WTC11 (cell line): ENCODE results near the gene SLC27A5. TPM values are rescaled to one million over a fixed set of nuclear protein-coding genes. Genes with fewer than 3 reads are reported as not detected.

Experiments
- ELF4 ChIP-seq: sonication (generic); formaldehyde crosslinking; IDR thresholded peaks from 2 replicates; pipeline ENCODE4 v1.8.1; 2022; ENCODE audit warnings: low read depth, mild to moderate bottlenecking, moderate library complexity, missing genetic modification reagents
- FOXJ3 ChIP-seq: sonication (generic); formaldehyde crosslinking; IDR thresholded peaks from 2 replicates; pipeline ENCODE4 v1.9.0; 2021; ENCODE audit warnings: missing genetic modification reagents, mild to moderate bottlenecking, borderline replicate concordance
- GABPB1 ChIP-seq: sonication (generic); formaldehyde crosslinking; IDR thresholded peaks from 2 replicates; pipeline ENCODE4 v1.8.1; 2023; ENCODE audit warnings: mild to moderate bottlenecking, missing genetic modification reagents
- NFE2L1 ChIP-seq: sonication (generic); formaldehyde crosslinking; IDR thresholded peaks from 2 replicates; pipeline ENCODE4 v1.8.1; 2023; ENCODE audit warnings: missing genetic modification reagents
- SOX15 ChIP-seq: fragments of 250-450 bp; sonication (Bioruptor Pico); IDR thresholded peaks from 2 replicates; pipeline ENCODE4 v1.9.0; 2021; ENCODE audit warnings: mild to moderate bottlenecking
- SP1 ChIP-seq: sonication (generic); formaldehyde crosslinking; conservative IDR thresholded peaks from 2 replicates; pipeline ENCODE4 v1.8.1; 2022; ENCODE audit warnings: missing genetic modification reagents
- ZBTB21 ChIP-seq: sonication (generic); formaldehyde crosslinking; IDR thresholded peaks from 2 replicates; pipeline ENCODE4 v1.8.1; 2023; ENCODE audit warnings: mild to moderate bottlenecking, missing genetic modification reagents, borderline replicate concordance
- ZNF121 ChIP-seq: sonication (generic); formaldehyde crosslinking; IDR thresholded peaks from 2 replicates; pipeline ENCODE4 v1.8.0; 2023; ENCODE audit warnings: missing genetic modification reagents
- ZNF219 ChIP-seq: sonication (generic); formaldehyde crosslinking; IDR thresholded peaks from 2 replicates; pipeline ENCODE4 v1.8.0; 2023; ENCODE audit warnings: missing genetic modification reagents, mild to moderate bottlenecking, borderline replicate concordance
- ZNF317 ChIP-seq: sonication (generic); formaldehyde crosslinking; IDR thresholded peaks from 2 replicates; pipeline ENCODE4 v1.8.1; 2023; ENCODE audit warnings: low read depth, mild to moderate bottlenecking, moderate library complexity, missing genetic modification reagents, borderline replicate concordance
- ZNF416 ChIP-seq: fragments of 250-450 bp; sonication (Bioruptor Pico); IDR thresholded peaks from 2 replicates; pipeline ENCODE4 v1.9.0; 2021; ENCODE audit warnings: mild to moderate bottlenecking, inconsistent platforms
- ZNF512 ChIP-seq: sonication (generic); formaldehyde crosslinking; IDR thresholded peaks from 2 replicates; pipeline ENCODE4 v1.8.1; 2022; ENCODE audit warnings: missing genetic modification reagents, borderline replicate concordance
- total RNA-seq: library from RNA; stranded (reverse); gene quantifications from 3 replicates; pipeline ENCODE4 v1.2.3, GENCODE V29; 2021
- TF ChIP-seq, protein P1 (sequence below): sonication (generic); formaldehyde crosslinking; IDR thresholded peaks from 2 replicates; pipeline ENCODE4 v1.8.1; 2023; ENCODE audit warnings: mild to moderate bottlenecking, missing genetic modification reagents
- TF ChIP-seq, protein P2 (sequence below): sonication (generic); formaldehyde crosslinking; IDR thresholded peaks from 2 replicates; pipeline ENCODE4 v1.8.1; 2022; ENCODE audit warnings: low read depth, missing genetic modification reagents, borderline replicate concordance
- TF ChIP-seq, protein P3 (sequence below): sonication (generic); formaldehyde crosslinking; IDR thresholded peaks from 2 replicates; pipeline ENCODE4 v1.8.0; 2023; ENCODE audit warnings: mild to moderate bottlenecking, missing genetic modification reagents
- TF ChIP-seq, protein P4 (sequence below): sonication (generic); formaldehyde crosslinking; IDR thresholded peaks from 2 replicates; pipeline ENCODE4 v1.8.0; 2022; ENCODE audit warnings: missing genetic modification reagents
- TF ChIP-seq, protein P5 (sequence below): fragments of 250-450 bp; sonication (Bioruptor Pico); IDR thresholded peaks from 2 replicates; pipeline ENCODE4 v1.9.0; 2021; ENCODE audit warnings: mild to moderate bottlenecking
- TF ChIP-seq, protein P6 (sequence below): sonication (generic); formaldehyde crosslinking; IDR thresholded peaks from 2 replicates; pipeline ENCODE4 v1.8.1; 2022; ENCODE audit warnings: low read depth, mild to moderate bottlenecking, moderate library complexity, missing genetic modification reagents, borderline replicate concordance
- TF ChIP-seq, protein P7 (sequence below): fragments of 250-450 bp; sonication (Bioruptor Pico); conservative IDR thresholded peaks from 2 replicates; pipeline ENCODE4 v1.9.0; 2021; ENCODE audit warnings: mild to moderate bottlenecking

Gene SLC27A5
- total RNA-seq, 1 experiment from 2014 or later, result 21.9 TPM

DNA sequence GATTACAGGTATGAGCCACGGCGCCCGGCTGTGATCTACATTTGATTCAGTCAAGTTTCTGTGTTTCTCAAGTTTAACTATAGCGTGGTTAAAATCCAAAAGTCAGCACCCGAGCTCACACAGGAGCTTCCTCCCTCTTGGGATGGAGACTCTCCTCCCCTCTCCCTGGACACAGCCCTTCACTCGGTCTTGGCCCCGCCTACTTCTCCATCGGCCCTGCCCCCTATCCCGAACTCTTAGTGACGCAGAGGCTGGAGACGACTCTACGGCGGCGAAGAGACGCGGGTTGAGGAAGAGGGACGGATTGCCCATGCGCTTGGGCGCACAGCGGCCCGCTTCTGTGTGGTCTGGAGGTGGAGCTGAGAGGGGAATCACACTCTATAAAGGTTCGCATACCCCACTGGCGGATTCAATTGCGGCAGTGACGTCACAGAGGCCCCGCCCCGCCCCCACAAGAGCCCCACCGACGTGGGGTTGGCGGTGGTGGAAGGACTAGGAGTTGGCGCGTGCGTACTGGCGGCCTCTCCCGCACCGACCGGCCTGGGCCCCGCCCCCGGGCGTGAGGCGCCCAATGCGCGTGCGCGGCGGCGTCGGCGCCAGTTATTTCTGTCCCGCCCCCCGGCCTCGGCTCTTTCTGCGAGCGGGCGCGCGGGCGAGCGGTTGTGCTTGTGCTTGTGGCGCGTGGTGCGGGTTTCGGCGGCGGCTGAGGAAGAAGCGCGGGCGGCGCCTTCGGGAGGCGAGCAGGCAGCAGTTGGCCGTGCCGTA lies 32.2 kb upstream of the SLC27A5 start, which contains the start of gene TRIM28 (continued):
- no peak for TF ChIP-seq ZNF219
- TF ChIP-seq ZNF416, result peak; percentile 85; the same call in 1 of the 2 replicates
- TF ChIP-seq, protein P1, sequence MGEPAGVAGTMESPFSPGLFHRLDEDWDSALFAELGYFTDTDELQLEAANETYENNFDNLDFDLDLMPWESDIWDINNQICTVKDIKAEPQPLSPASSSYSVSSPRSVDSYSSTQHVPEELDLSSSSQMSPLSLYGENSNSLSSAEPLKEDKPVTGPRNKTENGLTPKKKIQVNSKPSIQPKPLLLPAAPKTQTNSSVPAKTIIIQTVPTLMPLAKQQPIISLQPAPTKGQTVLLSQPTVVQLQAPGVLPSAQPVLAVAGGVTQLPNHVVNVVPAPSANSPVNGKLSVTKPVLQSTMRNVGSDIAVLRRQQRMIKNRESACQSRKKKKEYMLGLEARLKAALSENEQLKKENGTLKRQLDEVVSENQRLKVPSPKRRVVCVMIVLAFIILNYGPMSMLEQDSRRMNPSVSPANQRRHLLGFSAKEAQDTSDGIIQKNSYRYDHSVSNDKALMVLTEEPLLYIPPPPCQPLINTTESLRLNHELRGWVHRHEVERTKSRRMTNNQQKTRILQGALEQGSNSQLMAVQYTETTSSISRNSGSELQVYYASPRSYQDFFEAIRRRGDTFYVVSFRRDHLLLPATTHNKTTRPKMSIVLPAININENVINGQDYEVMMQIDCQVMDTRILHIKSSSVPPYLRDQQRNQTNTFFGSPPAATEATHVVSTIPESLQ (CRISPR knock-in tag), result no peak
- no peak for TF ChIP-seq ELF4 (CRISPR knock-in tag)
- TF ChIP-seq, protein P2, sequence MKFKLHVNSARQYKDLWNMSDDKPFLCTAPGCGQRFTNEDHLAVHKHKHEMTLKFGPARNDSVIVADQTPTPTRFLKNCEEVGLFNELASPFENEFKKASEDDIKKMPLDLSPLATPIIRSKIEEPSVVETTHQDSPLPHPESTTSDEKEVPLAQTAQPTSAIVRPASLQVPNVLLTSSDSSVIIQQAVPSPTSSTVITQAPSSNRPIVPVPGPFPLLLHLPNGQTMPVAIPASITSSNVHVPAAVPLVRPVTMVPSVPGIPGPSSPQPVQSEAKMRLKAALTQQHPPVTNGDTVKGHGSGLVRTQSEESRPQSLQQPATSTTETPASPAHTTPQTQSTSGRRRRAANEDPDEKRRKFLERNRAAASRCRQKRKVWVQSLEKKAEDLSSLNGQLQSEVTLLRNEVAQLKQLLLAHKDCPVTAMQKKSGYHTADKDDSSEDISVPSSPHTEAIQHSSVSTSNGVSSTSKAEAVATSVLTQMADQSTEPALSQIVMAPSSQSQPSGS (CRISPR knock-in tag), result no peak
- TF ChIP-seq, protein P3, sequence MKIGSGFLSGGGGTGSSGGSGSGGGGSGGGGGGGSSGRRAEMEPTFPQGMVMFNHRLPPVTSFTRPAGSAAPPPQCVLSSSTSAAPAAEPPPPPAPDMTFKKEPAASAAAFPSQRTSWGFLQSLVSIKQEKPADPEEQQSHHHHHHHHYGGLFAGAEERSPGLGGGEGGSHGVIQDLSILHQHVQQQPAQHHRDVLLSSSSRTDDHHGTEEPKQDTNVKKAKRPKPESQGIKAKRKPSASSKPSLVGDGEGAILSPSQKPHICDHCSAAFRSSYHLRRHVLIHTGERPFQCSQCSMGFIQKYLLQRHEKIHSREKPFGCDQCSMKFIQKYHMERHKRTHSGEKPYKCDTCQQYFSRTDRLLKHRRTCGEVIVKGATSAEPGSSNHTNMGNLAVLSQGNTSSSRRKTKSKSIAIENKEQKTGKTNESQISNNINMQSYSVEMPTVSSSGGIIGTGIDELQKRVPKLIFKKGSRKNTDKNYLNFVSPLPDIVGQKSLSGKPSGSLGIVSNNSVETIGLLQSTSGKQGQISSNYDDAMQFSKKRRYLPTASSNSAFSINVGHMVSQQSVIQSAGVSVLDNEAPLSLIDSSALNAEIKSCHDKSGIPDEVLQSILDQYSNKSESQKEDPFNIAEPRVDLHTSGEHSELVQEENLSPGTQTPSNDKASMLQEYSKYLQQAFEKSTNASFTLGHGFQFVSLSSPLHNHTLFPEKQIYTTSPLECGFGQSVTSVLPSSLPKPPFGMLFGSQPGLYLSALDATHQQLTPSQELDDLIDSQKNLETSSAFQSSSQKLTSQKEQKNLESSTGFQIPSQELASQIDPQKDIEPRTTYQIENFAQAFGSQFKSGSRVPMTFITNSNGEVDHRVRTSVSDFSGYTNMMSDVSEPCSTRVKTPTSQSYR (CRISPR knock-in tag), result no peak
- TF ChIP-seq, protein P4, sequence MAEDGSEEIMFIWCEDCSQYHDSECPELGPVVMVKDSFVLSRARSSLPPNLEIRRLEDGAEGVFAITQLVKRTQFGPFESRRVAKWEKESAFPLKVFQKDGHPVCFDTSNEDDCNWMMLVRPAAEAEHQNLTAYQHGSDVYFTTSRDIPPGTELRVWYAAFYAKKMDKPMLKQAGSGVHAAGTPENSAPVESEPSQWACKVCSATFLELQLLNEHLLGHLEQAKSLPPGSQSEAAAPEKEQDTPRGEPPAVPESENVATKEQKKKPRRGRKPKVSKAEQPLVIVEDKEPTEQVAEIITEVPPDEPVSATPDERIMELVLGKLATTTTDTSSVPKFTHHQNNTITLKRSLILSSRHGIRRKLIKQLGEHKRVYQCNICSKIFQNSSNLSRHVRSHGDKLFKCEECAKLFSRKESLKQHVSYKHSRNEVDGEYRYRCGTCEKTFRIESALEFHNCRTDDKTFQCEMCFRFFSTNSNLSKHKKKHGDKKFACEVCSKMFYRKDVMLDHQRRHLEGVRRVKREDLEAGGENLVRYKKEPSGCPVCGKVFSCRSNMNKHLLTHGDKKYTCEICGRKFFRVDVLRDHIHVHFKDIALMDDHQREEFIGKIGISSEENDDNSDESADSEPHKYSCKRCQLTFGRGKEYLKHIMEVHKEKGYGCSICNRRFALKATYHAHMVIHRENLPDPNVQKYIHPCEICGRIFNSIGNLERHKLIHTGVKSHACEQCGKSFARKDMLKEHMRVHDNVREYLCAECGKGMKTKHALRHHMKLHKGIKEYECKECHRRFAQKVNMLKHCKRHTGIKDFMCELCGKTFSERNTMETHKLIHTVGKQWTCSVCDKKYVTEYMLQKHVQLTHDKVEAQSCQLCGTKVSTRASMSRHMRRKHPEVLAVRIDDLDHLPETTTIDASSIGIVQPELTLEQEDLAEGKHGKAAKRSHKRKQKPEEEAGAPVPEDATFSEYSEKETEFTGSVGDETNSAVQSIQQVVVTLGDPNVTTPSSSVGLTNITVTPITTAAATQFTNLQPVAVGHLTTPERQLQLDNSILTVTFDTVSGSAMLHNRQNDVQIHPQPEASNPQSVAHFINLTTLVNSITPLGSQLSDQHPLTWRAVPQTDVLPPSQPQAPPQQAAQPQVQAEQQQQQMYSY, result no peak
- no peak for TF ChIP-seq ZNF512
- TF ChIP-seq ZNF317, result peak; percentile 52; the same call in 1 of the 2 replicates
- TF ChIP-seq SOX15, result no peak
- TF ChIP-seq SP1 (CRISPR knock-in tag), result peak; percentile 83; the same call in 1 of the 2 replicates
- TF ChIP-seq FOXJ3 (CRISPR knock-in tag), result no peak
- TF ChIP-seq, protein P5, sequence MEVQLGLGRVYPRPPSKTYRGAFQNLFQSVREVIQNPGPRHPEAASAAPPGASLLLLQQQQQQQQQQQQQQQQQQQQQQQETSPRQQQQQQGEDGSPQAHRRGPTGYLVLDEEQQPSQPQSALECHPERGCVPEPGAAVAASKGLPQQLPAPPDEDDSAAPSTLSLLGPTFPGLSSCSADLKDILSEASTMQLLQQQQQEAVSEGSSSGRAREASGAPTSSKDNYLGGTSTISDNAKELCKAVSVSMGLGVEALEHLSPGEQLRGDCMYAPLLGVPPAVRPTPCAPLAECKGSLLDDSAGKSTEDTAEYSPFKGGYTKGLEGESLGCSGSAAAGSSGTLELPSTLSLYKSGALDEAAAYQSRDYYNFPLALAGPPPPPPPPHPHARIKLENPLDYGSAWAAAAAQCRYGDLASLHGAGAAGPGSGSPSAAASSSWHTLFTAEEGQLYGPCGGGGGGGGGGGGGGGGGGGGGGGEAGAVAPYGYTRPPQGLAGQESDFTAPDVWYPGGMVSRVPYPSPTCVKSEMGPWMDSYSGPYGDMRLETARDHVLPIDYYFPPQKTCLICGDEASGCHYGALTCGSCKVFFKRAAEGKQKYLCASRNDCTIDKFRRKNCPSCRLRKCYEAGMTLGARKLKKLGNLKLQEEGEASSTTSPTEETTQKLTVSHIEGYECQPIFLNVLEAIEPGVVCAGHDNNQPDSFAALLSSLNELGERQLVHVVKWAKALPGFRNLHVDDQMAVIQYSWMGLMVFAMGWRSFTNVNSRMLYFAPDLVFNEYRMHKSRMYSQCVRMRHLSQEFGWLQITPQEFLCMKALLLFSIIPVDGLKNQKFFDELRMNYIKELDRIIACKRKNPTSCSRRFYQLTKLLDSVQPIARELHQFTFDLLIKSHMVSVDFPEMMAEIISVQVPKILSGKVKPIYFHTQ (CRISPR knock-in tag), result no peak
- no peak for TF ChIP-seq NFE2L1 (CRISPR knock-in tag)
- no peak for TF ChIP-seq ZNF121 (CRISPR knock-in tag)
- TF ChIP-seq, protein P6, sequence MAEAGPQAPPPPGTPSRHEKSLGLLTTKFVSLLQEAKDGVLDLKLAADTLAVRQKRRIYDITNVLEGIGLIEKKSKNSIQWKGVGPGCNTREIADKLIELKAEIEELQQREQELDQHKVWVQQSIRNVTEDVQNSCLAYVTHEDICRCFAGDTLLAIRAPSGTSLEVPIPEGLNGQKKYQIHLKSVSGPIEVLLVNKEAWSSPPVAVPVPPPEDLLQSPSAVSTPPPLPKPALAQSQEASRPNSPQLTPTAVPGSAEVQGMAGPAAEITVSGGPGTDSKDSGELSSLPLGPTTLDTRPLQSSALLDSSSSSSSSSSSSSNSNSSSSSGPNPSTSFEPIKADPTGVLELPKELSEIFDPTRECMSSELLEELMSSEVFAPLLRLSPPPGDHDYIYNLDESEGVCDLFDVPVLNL (CRISPR knock-in tag), result 0 out of 2 replicates have a peak, but pooled peaks have one; percentile 31
- TF ChIP-seq GABPB1 (CRISPR knock-in tag), result 0 out of 2 replicates have a peak, but pooled peaks have one; percentile 30
- TF ChIP-seq, protein P7, sequence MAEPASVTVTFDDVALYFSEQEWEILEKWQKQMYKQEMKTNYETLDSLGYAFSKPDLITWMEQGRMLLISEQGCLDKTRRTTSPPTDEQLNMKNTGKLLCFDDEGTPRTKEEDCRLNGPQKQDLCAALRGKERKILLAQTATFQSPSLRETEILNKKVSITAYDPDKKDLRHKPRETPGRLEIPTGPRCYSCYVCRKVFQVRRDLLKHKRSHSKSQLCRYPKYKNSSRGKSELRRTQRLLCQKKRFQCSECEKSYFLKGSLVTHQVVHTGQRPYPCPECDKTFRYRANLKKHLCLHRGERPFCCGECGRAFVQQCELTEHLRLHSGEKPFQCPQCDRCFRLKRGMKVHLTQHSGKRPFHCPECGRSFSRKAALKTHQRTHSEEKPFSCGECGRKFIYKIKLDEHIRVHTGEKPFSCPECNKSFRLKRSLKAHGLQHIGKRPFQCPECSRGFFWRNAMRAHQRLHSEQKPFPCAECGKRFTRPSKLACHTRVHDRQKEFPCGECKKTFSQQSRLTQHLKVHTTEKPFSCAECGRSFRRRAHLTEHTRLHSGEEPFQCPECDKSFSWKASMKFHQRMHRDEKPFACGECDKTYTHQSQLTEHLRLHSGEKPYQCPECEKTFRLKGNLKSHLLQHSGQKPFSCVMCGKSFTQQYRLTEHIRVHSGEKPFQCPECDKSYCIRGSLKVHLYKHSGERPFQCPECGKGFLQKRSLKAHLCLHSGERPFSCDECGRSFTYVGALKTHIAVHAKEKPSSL (CRISPR knock-in tag), result no peak
- TF ChIP-seq ZBTB21, result peak; percentile 69; the same call in 1 of the 2 replicates
